NCI-H128 (cell line): ENCODE measurements around the gene MYH7B.

Experiments used
- DNase-seq: peaks from one replicate; lab custom pipeline; 2025; ENCODE audit not compliant: unreplicated experiment; lab: John Stamatoyannopoulos, UW

MYH7B gene

GRCh38 chr20:34943808-34944567 lies 11.7 kb upstream of the MYH7B start:
- DNase-seq: no peak

DNA sequence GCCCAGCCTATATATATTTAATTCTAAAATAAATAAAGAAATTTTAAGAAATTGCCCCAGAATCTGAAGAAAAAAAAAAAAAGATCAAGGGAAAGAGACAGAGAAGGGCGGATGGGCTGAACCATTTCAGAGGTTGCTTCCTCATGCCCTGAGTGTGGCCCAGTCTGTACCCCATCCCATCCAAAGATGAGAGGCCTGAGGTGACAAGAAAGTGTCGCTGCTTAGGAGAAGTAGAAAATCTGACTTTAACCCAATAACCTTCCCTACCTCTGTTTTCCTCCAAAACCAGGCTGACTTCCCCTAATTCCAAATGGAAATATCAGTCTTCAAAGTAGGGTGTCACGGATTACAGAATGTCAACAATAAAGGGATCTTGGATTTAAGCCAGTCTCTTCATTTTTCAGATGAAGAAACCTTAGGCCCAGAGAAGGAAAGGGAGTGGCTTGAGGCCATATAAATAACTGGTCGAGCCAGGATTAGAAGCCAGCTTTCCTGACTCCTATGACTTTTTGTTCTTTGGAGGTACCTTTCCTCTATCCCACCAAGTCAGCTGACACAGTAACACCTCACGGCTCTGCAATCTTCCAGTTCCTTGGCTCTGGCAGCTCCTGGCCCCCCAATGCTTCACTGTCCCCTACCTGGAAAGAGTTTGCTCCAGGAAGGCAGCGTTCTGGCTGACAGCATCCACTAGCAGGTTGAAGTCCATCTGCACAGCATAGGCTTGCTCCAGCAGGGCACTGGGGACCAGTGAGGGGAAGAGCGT lies 10.2 kb upstream of the MYH7B start:
- no peak for DNase-seq

DNA sequence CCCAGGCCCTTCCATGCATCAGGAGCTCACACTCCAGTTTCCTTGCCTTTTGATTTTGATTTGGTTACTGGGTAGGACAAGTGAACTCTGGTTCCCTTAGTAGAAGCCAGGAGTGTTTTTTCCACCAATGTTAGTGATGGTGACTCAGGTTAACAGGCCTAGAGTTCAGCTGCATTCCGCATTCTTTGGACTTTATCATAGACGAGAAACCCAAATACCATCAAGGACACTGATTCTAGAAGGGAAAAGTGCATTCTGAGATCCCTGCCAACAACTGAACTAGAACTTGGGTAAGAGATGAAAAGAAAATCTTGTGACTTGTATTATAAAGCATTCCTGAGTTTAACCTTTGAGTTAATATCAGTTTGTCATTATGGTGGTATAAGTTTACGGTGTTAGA lies 9.0 kb upstream of the MYH7B start:
- DNase-seq: no peak

DNA sequence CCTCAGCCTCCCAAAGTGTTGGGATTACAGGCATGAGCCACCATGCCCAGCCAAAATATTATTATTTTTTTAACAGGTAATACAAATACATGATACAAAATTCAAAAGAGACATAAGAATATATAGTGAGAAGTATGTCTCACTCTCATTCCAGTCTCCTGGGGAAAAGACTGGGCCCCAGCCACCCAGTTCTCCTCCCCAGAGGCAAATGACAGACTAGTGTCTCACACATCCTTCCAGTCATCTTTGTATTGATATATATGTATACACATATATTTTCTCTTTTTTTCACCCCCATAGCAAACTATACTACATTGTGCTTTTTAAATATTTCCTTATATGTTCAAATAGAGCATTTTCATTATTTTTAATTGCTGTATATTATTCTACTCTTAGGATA lies 8.3 kb upstream of the MYH7B start:
- no peak for DNase-seq

GRCh38 chr20:34948030-34948429 lies 7.6 kb upstream of the MYH7B start:
- DNase-seq: no peak

GRCh38 chr20:34949120-34949519 lies 6.5 kb upstream of the MYH7B start:
- no peak for DNase-seq

- DNase-seq: no peak
Observed at GRCh38 chr20:34951252-34951651, 4.4 kb upstream of the MYH7B start.

GRCh38 chr20:34951652-34952051 lies 4.0 kb upstream of the MYH7B start:
- no peak for DNase-seq

- no peak for DNase-seq
Observed at GRCh38 chr20:34952671-34953070, 3.0 kb upstream of the MYH7B start.

DNA sequence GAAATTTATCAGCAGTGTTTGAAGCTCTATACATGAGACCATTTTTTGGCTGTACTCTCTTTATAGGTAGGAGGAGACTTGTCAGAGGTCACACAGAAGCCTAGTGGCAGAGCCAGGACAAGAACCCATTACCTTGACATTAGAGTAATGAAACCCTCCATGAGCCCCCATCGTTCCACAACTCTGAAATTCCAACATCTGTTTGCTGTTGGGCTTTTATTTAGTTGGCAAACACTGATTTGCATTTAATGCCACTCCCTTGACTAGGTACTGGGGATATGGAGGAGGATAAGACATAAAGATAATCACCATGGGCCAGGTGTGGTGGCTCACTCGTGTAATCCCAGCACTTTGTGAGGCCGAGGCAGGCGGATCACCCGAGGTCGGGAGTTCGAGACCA lies 1.7 kb upstream of the MYH7B start:
- no peak for DNase-seq

DNA sequence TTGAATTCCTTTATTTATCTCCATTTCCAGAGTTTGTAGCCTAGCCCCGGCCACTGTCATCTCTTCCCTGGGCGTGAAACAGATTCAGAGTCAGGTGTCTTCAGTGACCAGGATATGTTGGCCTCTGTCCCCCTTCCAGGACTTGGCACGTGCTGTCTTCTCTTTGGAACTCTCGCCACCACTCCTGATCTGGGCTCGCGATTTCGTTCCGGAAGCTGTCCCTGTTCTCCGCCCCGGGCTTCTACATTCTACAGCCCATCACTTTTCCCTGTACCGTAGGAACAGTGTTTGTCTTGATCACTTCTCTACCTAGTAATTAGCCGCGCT lies 801 bp upstream of the MYH7B start:
- no peak for DNase-seq

- DNase-seq: no peak
Observed at GRCh38 chr20:34956041-34956458, 382 bp downstream of the MYH7B start.

- DNase-seq: no peak
Observed at GRCh38 chr20:34956751-34957472, 1.2 kb downstream of the MYH7B start.

- no peak for DNase-seq
Observed at GRCh38 chr20:34964486-34964885, 8.8 kb downstream of the MYH7B start.

GRCh38 chr20:34965051-34965450 lies 9.4 kb downstream of the MYH7B start:
- DNase-seq: no peak

GRCh38 chr20:34967421-34967820 lies 11.8 kb downstream of the MYH7B start:
- no peak for DNase-seq

DNA sequence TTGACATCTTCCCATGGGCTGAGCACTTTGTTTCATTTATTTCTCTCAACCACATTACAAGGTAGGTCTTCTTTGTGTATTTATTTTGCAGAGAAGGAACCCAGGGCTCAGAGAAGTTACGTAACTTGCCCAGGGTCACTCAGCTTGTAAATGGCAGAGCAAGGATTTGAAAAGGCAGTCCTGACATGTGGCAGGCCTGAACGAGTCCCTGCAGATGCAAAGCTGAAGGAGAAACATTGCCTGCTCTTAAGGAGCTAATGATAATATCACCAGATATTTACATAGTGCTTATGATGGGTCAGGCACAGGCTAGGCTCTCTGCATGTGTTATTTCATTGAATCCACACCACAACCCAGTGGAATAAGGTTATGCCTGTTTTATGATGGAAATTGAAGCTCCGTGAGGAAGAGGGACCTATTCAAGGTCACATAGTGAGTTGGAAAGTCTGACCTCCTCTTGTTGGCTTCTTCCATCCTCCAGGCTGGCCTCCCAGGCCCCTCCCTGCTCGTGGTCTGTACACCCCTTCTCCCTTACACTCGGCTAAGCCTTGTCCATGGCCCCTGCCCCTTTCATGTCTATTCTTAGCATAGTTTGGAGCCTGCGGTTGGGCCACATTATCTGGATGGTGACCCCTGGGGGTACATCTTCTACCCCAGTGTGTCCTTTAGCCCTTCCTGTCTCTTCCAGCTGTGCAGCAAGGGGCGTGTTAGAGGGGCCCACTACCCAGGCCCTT lies 12.5 kb downstream of the MYH7B start:
- DNase-seq: no peak

DNA sequence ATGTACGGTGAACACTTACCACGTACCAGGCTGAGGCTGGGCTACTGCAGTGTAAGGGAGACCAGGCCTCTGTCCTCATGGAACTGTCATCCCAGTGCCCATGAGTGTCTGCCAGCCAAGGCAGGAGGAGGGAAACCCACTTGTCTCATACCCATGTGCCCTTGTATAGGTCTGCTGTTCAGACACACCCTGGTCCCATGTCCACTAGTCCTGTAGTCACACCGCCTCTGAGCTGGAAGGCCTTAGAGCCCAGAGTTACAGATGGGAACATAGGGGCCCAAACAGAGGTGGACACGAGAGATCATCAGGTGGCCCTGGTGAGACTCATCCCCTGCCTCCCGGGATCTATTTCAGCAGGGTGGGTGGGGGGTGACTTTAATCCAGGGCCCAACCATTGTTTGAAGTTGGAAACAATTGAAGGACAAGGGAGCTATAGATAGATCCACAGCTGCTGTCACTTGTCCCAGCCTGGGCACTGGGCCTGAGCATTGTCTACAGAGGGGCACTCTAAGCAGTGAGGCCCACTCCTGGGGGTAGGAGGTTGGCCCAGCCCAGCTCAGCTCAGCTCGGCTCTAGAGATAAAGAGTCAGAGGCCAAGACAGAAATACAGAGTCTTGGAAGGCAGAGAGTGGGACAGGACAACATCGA lies 14.6 kb downstream of the MYH7B start:
- DNase-seq: no peak

GRCh38 chr20:34970846-34971560 lies 15.3 kb downstream of the MYH7B start:
- no peak for DNase-seq

- DNase-seq: no peak
Observed at GRCh38 chr20:34971561-34972235, 16.0 kb downstream of the MYH7B start.
